ENCODE measurements around the gene MYO3B.

MYO3B gene, protein sequence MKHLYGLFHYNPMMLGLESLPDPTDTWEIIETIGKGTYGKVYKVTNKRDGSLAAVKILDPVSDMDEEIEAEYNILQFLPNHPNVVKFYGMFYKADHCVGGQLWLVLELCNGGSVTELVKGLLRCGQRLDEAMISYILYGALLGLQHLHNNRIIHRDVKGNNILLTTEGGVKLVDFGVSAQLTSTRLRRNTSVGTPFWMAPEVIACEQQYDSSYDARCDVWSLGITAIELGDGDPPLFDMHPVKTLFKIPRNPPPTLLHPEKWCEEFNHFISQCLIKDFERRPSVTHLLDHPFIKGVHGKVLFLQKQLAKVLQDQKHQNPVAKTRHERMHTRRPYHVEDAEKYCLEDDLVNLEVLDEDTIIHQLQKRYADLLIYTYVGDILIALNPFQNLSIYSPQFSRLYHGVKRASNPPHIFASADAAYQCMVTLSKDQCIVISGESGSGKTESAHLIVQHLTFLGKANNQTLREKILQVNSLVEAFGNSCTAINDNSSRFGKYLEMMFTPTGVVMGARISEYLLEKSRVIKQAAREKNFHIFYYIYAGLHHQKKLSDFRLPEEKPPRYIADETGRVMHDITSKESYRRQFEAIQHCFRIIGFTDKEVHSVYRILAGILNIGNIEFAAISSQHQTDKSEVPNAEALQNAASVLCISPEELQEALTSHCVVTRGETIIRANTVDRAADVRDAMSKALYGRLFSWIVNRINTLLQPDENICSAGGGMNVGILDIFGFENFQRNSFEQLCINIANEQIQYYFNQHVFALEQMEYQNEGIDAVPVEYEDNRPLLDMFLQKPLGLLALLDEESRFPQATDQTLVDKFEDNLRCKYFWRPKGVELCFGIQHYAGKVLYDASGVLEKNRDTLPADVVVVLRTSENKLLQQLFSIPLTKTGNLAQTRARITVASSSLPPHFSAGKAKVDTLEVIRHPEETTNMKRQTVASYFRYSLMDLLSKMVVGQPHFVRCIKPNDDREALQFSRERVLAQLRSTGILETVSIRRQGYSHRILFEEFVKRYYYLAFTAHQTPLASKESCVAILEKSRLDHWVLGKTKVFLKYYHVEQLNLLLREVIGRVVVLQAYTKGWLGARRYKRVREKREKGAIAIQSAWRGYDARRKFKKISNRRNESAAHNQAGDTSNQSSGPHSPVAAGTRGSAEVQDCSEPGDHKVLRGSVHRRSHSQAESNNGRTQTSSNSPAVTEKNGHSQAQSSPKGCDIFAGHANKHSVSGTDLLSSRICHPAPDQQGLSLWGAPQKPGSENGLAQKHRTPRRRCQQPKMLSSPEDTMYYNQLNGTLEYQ (N-terminal part only)

DNA sequence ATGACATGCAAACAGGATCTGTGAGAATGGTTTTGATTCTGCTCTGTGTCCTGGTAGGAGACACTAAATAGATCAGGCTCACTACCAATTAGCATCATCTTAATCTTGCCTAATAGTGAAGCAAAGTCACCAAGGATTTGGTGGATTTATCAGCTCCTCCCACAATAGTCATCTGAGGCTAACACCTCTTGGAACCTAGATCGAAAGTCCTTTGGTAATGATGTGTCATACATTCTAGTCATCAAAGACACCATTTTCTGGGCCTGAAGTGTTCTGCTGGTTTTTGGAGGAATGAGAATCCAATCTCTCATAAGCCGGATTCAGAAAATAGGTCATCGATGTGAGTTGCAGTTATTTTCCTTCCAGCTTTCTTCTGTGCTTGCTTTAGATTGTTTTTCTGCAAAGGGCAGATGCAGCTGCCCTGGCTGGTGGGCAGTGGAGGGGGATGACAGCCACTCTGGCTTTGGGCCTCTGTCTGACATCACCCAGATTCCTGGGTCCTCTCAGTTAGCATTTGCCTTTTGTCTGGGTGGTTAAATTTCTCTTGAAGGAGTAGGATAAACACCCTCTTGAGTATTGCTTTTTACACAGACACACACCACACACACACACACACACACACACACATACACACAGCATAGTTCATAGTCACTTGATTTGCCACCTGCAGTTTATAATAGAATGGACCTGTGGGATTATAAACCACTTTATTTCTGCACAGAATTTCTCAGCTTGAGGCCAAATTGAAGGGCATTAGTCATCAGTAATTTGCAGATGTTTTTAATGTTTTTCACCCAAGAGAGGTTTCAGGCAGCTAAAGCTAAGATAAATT, at the start of gene MYO3B:
TSS of gene MYO3B (plus strand) at position 198 of the 832 bp plus-strand sequence. CDS start at position 339, 141 bp downstream.
- DNase-seq = no peak

DNA sequence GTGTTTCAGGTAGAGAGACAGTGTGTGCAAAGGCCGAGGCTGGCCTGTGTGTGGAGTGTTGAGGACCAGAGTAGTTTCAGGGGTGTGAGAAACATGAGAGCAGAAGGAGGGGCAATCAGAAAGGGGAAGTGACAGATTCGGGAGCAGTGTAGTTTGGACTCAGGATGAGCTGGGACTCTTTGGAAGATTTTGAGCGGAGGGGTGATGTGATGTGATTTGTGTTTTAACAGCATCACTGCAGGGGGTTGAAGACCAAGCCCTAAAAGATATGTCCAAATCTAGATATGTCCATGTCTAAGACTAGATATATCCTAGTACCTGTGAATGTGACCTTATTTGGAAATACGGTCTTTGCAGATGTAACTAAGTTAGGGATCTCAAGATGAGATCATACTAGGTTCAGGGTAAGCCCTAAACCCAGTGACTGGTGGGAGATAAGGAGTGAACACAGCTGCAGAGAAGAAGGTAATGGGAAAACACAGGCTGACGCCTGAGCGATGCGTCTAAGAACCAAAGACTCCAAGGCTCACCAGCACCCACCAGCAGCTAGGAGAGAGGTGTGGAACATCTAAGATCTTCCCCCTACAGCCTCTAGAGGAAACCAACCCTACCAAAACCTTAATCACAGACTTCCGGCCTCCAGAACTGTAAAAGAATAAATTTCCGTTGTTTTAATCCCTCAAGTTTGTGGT, 38.5 kb upstream of the MYO3B start:
- no peak for DNase-seq

DNA sequence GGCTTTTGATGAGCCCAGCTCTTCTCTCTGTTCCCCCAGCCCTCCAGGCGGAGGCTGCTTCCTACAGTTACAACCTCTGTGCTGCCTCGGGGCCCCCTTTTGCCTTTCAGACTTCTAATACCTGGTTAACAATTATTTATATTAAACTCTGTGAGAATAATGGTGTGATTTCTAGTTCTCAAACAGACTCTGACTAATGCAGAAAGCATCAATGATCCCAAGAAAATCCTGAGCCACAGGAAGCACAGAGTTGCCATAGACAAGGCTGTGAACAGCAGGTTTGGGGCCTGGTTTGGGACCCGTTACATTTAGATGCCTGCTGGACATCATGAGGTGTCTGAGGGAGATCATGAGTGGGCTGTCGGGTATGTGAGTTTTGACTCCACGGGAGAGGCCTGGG, 37.4 kb upstream of the MYO3B start:
- DNase-seq = no peak

DNA sequence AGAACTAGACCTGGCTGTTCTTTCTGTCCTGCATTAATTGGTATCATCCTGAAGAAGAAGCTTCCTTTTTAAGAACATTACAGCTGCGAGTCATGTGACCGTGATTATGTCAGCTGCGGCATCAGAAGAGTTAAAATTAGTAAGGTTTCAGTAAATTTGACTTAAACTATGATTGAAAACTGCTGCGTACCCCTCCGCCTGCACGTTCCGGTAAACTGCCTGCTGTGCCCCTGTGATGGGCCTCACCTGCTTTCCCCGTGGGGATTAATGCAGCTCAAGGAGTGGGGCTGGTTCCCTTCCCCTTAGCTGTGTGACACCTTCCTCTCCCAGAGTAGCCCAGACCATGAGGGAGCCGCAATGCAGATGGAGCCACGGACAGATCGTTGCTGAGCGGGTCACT, 36.1 kb upstream of the MYO3B start:
- DNase-seq = no peak

DNA sequence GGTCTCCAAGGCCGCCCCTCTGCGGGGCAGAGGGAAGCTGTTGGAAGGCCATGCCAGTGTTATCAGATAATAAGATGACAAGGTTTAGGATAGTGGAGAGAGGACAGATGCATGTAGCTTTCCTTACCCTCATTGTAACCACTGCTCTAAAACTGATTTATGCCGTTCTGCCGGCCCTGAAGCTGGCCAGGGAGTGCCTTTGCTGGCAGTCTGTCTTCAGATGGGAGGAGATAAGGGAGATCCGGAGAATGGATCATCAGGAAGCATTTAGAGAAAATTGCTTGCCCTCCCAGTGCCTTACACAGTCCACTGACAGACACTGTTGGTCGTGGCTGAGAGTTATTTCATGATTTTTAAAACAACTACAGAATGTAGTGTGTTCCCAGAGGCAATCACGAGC, 35.4 kb upstream of the MYO3B start:
- no peak for DNase-seq

DNA sequence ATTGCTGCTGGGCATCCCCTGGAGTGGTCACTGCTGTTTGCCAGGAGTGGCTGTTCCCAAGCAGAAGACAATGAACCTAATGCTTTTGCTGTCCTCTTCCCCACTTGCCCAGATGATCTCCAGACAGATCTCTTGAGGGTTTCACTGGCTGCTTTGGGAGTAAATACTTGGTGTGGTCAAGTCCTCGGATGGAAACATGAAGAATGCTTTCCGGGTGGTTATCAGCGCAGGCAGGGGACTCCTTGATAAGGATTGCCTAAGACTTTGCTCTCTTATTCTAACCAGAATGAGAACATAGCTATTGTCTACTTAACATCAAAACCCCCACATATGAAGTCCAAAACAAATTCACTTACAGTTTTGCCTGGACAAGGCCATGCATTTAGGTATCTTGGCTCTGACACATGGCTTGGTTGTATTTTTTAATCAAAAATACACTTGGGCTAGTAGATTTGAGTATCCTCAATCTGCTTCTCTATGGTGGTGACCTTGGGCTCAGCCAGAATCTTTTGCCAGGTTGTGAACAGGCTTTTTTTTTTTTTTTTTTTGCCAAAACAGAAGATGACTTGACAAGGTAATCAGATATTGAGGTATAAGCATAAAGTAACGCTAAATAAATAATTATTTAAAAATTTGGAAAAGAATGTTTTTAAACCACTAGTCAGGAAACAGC, 34.8 kb upstream of the MYO3B start:
- no peak for DNase-seq

DNA sequence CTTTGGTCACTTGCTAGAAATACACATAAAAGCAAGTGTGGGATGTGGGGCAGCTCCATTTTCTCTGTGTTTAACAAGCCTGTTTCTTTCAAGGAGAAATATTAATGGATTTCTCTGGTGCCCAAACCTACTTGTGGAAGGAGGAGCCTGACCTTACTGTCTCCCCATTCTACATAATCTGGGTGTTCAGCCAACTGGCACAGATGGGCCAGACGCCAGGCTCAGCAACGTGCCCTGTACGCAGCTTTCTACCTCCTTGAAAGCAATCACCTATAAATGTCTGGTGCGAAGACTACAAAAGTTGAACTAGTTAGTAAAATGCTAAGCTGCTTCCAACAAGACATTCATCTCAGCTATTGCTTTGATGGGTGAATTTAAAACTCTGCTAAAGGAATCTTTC, 33.2 kb upstream of the MYO3B start:
- DNase-seq = no peak

DNA sequence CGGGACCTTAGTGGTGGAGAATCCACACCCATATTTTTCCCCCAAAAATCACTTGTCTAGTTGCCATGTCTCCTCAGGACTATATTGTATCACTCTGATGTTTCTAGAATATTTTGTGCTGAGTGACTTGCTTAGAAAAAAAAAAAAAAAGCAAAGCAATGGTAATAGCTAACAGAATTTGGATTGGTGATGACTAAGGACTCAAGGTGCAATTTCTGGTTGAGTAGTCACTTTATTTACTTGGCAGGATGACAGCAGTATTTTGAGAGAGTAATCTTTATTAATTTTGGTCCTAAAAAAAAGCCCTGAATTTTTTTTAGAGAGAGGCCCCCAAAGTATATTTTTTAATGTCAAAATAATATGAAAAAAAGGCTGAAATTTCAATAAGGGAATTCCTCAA, 32.8 kb upstream of the MYO3B start:
- no peak for DNase-seq

DNA sequence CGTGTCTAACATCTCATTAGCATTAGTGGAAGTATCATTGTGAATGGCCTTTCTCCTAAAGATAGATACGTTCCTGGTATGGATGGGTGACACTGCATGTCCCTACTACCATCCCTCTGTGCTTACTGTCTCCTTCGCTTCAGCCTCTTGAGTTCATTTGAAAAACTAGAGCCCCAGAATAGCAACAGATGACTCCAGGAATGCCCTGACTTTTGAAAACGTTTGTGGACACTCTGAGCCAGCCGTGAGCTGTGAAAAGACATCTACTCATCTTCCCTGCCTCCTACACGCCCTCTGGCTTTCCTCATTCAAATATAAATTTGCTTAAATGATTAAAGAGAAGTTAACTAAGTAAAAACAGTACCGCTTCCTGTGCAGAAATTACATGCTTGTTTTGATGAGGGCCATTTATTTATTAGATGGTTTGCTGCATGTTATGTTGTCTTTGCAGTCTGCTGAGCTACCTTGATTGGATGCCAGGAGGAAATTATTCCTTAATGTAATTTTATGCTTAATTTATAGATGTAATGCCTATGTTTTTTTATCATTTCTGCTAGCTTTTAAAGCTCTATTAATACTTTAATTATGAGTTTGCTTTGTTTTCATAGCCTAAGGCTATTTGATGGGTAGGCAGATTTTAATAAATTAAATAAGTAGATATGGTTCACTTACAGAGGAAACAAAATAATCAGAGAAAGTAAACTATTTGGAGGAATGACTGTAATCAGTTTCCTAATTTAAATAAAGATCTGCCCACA, 32.1 kb upstream of the MYO3B start:
- no peak for DNase-seq

DNA sequence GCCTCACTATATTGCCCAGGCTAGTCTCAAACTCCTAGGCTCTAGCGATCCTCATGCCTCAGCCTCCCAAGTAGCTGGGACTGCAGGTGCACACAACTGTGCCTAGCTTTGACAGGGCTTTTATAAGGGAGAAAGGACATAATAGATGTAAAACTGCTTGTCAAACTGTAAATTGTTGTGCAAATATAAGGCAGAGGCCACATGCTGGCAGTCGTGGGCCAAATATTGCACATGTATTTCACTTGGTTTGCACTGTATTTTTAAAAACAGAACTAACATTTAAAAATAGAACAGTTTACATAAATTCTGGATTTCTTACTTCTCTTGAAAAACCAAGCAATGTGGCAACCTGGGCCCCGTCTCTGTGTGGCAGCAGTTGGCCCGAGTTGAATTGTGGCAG, 31.2 kb upstream of the MYO3B start:
- no peak for DNase-seq

DNA sequence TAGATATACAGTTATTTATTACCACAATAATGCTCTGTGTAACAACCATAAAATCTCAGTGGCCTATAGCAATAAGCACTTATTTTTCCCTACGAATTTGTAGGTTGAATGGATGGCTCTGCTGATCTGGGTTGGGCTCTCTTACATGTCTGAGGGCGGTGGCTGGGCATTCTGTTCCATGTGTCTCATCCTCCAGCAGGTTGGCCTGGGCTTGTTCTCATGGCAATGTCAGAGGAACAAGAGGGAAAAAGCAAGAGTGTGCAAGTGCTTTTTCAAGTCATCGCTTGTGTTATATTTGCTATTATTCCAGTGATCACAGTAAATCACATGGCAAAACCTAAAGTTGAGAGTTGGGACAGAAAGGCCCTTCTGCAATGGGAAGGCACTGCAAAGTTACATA, 30.4 kb upstream of the MYO3B start:
- no peak for DNase-seq

DNA sequence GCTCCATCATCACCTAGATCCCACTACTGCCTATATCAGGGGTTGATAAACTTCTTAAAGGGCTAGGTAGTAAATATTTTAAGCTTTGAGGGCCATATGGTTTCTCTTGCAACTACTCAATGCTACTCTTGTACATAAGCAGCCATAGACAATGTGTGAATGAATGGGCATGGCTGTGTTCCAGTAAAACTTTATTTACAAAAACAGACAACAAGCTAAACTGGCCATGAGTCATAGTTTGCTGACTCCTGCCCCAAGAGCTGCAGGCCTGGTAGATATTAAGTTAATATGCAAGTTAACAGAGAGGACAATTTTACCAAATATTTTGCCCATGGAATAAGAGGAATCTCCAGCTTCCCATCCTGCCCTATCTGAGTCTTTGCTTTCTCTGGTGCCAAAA, 29.8 kb upstream of the MYO3B start:
- DNase-seq = no peak

DNA sequence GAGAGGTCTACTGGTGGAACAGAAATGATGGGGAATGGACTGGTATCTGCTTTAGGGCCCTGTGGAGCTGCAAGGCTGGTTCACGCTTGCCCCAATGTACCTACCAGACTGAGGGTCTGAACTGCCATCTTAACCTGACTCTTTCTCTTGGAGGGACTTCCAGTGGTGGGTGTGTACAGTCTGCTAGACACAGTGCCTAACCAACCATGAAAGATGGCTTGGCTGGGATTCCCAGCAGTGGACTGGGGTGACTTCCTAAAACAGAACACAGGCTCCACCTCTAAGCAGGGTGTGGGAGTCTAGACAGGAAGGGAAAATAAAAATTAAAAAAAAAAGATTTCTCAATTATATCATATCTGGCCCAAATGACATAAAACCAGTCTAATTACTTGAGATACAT, 25.5 kb upstream of the MYO3B start:
- no peak for DNase-seq

DNA sequence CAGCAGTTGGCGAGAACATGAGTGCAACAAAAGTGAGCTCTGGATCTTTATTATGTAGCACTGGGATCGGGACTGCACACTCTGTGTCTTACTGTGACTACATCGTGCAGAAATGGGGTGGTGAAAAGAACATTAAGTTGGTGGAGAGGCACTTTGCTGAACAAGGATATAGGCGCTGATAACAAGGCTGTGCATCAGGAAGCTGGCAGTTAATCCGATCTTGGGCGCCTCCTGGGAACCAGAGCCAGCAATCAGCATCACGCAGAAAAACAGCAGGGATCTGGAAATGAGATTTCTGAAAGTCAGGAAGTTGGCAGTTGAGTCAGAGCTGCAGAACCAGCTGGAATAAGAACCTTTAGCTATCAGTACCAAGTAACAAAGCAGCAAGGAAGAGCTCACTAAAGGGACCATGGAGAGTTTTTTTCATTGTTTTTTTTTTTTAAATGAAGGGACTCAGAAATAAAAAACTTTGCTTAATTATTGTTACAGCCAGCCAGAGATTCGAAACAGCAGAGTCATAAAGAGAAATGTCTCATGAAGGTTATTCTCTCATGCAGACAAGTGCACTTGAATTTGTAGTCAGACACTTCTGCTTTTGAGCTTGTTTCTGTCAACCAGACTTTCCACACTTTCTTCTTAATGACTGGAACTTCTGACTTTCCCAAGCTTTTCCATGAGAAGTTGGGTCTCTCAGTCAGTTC, 22.8 kb upstream of the MYO3B start:
- DNase-seq = no peak

DNA sequence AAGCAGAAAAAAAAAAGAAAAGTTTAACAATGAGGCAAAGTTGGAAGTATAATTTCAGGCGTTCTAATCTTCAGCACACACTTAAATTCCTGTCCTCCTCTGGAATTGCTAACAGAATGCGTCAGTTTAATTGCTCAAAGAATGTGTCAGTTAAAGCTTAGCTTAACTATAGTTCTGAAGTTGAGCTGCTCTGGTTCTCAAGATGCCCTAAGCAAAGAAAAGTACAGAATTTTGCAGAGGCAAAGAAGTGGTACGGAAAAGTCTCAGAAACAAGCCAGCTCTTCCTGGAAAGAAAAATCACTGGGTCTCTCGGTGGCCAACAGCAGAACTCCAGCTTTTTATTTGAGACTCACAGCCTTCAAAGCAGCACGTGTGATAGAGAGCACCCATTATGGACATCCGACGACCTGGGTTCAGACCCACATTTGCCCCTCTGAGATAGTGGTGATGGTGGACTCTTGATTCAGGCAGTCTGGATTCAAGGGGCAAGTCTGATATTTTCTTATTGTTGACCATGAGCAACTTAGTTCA, 22.2 kb upstream of the MYO3B start:
- DNase-seq = no peak

DNA sequence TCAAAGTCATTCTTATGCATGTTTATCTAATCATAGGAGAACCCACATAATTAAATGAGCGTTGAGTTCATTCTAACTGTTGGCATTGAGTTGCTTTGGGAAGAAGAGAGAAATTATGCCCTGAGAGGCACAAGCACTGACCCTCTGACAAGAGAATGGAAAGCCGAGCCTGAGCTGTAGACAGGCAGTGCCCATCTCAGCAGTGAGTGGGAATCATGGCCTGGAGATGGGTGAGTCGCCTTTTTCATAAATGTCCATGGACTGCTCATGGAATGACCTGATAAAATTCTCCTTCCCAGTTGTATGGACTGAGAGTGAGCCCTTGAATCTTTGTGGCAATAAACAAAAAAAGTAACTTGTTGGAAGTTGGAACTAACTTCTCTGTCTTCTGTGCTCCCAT, 21.4 kb upstream of the MYO3B start:
- DNase-seq = no peak

DNA sequence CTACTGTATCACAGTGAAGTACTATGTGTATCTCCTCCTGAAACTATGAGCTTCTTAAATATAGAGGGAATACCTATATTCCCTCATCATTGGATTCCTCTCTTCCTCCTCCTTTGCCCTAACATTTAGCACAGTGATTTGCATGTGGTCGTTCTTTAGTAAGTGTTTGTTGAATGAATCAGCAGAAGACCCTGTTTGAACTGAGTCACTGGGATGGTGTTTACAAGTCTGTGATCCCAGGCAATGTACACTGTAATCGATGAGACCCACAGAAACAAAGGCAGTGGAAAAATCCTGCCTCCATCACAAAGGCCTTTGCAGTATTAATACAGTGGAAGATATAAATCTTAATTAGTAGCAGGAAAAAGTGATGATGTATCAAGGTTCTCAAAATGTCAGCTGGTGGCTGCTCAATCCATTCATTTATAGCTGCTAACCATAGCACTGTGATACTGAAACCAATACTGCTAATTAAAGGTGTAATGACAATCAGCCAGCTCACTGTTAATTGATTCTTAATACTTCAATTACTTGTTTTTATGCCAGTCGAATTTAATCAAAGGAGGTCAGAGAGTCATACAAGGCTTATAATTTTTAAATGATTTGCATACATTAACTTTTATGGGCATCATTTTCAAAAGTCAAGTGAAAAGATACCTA, 20.8 kb upstream of the MYO3B start:
- DNase-seq = no peak

DNA sequence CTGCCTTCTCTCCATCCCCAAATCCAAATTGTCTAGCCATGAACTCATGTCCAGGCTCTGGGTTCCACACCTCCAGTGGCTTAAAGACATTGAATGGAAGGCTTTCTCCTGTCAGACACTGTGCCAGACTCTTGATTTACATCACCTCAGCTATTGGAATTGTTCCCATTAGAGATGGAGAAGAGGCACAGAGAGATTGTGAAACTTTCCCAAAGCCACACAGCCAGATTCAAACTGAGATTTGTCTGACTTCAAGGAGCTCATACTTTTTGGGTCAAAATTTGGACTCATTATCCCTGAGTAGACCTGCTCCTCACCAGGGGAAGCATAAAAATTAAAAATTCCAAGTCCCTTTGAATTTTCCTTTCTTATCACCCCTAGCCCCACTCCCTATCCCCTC, 18.9 kb upstream of the MYO3B start:
- DNase-seq = no peak

Data from NCI-H1105 (cell line).